ENCODE results near the gene HSD17B12.
A peak's percentile ranks its signal among the peaks of the same experiment; 100 is the strongest.

Gene HSD17B12

DNA sequence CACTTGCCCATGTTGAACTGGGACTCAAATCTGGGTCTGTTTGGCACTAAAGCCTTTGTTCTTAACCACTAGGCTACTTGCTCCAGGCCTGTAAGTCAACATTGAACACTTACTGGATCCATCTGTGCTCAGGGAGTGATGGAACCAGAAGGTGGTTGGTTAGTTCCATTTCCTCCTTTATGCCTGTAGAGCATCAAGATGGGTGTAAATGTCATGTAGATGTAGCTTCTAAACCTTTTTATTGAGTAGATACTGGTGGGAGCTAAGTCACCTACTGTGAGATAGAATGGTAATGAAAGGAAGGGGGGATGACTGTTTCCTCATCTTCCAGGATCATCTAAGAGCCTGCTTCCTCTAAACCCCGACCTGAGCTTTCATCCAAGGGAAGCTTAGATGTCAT, 161.5 kb downstream of the HSD17B12 start:
- Histone ChIP-seq H3F3A (ENCODE audit: insufficient read depth, low read length) (no peaks in the 10 kb centered on the region), H3K27ac (ENCODE audit: low read depth, low read length, poor library complexity, severe bottlenecking) (no peak overlapping the region), H4K20me1 (ENCODE audit: insufficient read depth, low read length) (no peaks in the 10 kb centered on the region), H3K9me3 (ENCODE audit: low read length) (no peaks in the 10 kb centered on the region), H3K4me3 (ENCODE audit: low read depth, low read length, poor library complexity, severe bottlenecking) (no peak overlapping the region), H3K79me2 (ENCODE audit: insufficient read depth, low read length) (no peaks in the 10 kb centered on the region), H3K4me2 (ENCODE audit: low read length) (no peak overlapping the region), H3K4me1 (ENCODE audit: insufficient read depth, low read length, severe bottlenecking) (no peaks in the 10 kb centered on the region), H3K9ac (ENCODE audit: low read length) (no peak overlapping the region), H2AFZ (ENCODE audit: low read length) (no peak overlapping the region), H3K27me3 (ENCODE audit: insufficient read depth, low read length) (no peaks in the 10 kb centered on the region), H3K36me3 (ENCODE audit: insufficient read depth, low read length) (peaks cover 42% of the 10 kb centered on the region), H3K9me2 (ENCODE audit: low read depth, low read length) (no peaks in the 10 kb centered on the region)
- no peak for TF ChIP-seq EZH2 (IDR thresholded peaks at IDR 0.05; ENCODE audit: borderline replicate concordance, low read length)
- TF ChIP-seq, protein P1, sequence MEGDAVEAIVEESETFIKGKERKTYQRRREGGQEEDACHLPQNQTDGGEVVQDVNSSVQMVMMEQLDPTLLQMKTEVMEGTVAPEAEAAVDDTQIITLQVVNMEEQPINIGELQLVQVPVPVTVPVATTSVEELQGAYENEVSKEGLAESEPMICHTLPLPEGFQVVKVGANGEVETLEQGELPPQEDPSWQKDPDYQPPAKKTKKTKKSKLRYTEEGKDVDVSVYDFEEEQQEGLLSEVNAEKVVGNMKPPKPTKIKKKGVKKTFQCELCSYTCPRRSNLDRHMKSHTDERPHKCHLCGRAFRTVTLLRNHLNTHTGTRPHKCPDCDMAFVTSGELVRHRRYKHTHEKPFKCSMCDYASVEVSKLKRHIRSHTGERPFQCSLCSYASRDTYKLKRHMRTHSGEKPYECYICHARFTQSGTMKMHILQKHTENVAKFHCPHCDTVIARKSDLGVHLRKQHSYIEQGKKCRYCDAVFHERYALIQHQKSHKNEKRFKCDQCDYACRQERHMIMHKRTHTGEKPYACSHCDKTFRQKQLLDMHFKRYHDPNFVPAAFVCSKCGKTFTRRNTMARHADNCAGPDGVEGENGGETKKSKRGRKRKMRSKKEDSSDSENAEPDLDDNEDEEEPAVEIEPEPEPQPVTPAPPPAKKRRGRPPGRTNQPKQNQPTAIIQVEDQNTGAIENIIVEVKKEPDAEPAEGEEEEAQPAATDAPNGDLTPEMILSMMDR (IDR thresholded peaks at IDR 0.05; ENCODE audit: low read length) = no peak

DNA sequence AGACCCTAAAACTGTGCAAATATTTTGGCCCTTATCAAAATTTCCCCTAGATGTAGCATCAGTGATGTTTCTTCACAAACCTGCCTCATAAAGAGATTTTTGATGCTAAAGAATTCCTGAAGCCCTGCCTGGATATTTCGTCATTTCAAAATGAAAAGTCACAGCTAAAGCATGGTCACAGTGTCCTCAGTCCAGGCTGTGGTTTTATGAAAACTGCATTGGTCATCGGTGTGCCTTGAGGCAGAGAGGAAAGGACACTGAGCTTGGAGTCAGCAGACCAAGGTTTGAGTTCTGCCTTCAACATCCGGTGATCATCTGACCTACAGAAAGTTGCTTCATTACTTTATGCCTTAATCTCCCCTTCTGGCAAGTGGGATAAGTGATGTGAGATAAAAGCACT, 165.3 kb downstream of the HSD17B12 start:
- Histone ChIP-seq H3K27me3 (ENCODE audit: insufficient read depth, low read length) (no peaks in the 10 kb centered on the region), H3K4me3 (ENCODE audit: low read depth, low read length, poor library complexity, severe bottlenecking) (no peak overlapping the region), H3K4me1 (ENCODE audit: insufficient read depth, low read length, severe bottlenecking) (no peaks in the 10 kb centered on the region), H2AFZ (ENCODE audit: low read length) (no peak overlapping the region), H3K4me2 (ENCODE audit: low read length) (no peak overlapping the region), H3K9me2 (ENCODE audit: low read depth, low read length) (no peaks in the 10 kb centered on the region), H3K36me3 (ENCODE audit: insufficient read depth, low read length) (peaks cover 18% of the 10 kb centered on the region), H3K9me3 (ENCODE audit: low read length) (no peaks in the 10 kb centered on the region), H4K20me1 (ENCODE audit: insufficient read depth, low read length) (no peaks in the 10 kb centered on the region), H3K27ac (ENCODE audit: low read depth, low read length, poor library complexity, severe bottlenecking) (no peak overlapping the region), H3K79me2 (ENCODE audit: insufficient read depth, low read length) (no peaks in the 10 kb centered on the region), H3K9ac (ENCODE audit: low read length) (no peak overlapping the region), H3F3A (ENCODE audit: insufficient read depth, low read length) (no peaks in the 10 kb centered on the region)
- TF ChIP-seq, protein P1 (IDR thresholded peaks at IDR 0.05; ENCODE audit: low read length) = no peak
- no peak for TF ChIP-seq EZH2 (IDR thresholded peaks at IDR 0.05; ENCODE audit: borderline replicate concordance, low read length)

- no peaks in the 10 kb centered on the region for H3K27me3 ChIP-seq (ENCODE audit: insufficient read depth, low read length)
- no peak overlapping the region for H3K9ac ChIP-seq (ENCODE audit: low read length)
- H3K36me3 ChIP-seq (ENCODE audit: insufficient read depth, low read length) = peaks cover 27% of the 10 kb centered on the region; the same call in 1 of the 2 replicates
- no peaks in the 10 kb centered on the region for H4K20me1 ChIP-seq (ENCODE audit: insufficient read depth, low read length)
- H3K79me2 ChIP-seq (ENCODE audit: insufficient read depth, low read length) = no peaks in the 10 kb centered on the region
- no peak overlapping the region for H2AFZ ChIP-seq (ENCODE audit: low read length)
- H3K4me3 ChIP-seq (ENCODE audit: low read depth, low read length, poor library complexity, severe bottlenecking) = no peak overlapping the region
- no peaks in the 10 kb centered on the region for H3F3A ChIP-seq (ENCODE audit: insufficient read depth, low read length)
- no peaks in the 10 kb centered on the region for H3K9me3 ChIP-seq (ENCODE audit: low read length)
- no peaks in the 10 kb centered on the region for H3K4me1 ChIP-seq (ENCODE audit: insufficient read depth, low read length, severe bottlenecking)
- no peak overlapping the region for H3K27ac ChIP-seq (ENCODE audit: low read depth, low read length, poor library complexity, severe bottlenecking)
- no peaks in the 10 kb centered on the region for H3K9me2 ChIP-seq (ENCODE audit: low read depth, low read length)
- H3K4me2 ChIP-seq (ENCODE audit: low read length) = no peak overlapping the region
- TF ChIP-seq, protein P1 (IDR thresholded peaks at IDR 0.05; ENCODE audit: low read length) = peak; percentile 94
- TF ChIP-seq EZH2 (IDR thresholded peaks at IDR 0.05; ENCODE audit: borderline replicate concordance, low read length) = no peak
Measured at GRCh38 chr11:43852057-43852636, 171.6 kb downstream of the HSD17B12 start.

All from OCI-LY1 (cell line).